Renal cortical epithelial cell (primary cell): ENCODE data around the gene TXNDC2. TPM values are rescaled to one million over a fixed set of nuclear protein-coding genes. Genes with fewer than 3 reads are reported as not detected.

Experiments used
- DNase-seq: peaks from one replicate; pipeline ENCODE4 v3.0.0-alpha.2; 2011; ENCODE audit warnings: low read depth
- total RNA-seq: library from RNA; depleted of rRNA; stranded (reverse); fragments of >200 nt; gene quantifications from 2 replicates; pipeline ENCODE4 v1.2.3, GENCODE V29; 2014

TXNDC2 gene
- total RNA-seq, 1 donor from 2014 or later: not detected

GRCh38 chr18:9931678-9932077 lies 45.9 kb downstream of the TXNDC2 start:
- DNase-seq: no peak

DNA sequence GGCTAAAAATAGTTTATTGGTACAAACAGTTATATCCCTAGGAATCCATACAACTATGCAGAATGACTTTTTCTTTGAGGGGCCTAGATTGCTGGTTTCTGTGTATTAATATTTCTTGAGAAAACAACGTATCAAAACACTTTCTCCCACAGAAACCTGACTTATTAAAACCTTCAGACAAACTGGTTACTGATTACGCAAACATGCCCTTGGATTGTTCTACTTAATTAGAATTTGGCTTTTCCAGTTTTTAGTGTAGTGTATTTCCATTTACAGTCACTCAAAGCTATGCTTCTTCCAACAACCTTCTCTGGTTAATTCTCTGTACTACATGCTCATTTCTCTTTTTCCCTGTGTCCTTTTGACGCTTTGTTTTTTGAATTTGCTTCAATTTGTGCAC lies 48.1 kb downstream of the TXNDC2 start:
- DNase-seq: peak; percentile 51

DNA sequence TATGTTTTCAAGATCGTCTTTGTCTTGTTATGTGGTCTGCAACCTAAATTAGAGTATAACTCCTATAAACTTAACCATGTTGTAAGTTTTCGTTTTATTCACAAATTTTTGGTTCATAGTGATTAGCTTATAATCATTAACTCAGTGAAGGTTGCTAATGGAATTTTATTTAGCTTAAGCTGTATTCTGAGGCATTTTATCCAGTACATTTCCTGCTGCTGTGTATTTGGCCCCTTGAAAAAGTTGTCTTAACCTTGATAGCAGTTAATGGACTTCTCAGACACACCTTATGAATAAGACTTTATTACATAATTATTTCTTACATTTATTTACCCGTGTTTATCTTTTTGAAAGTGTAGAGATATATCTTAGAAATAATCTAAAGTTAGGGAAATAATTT lies 48.5 kb downstream of the TXNDC2 start:
- DNase-seq: peak; percentile 55

Other genes with a start within 250 kb of the TXNDC2 start
- 22.6 and 28.1 TPM in 2 replicates for gene RAB31, start 177.7 kb upstream of the TXNDC2 start, total RNA-seq
- 296 and 403 TPM in 2 replicates for gene VAPA, start 28.0 kb downstream of the TXNDC2 start, total RNA-seq